GM18526 (cell line): Measurements from ENCODE around the gene ERLEC1.
A peak's percentile ranks its signal among the peaks of the same experiment; 100 is the strongest.

ENCODE experiments used
- POLR2A ChIP-seq: IDR thresholded peaks from 3 replicates; pipeline ENCODE4 v1.6.1; 2011; ENCODE audit not compliant: insufficient read length; ENCODE audit errors: extremely low read depth

The ERLEC1 gene

GRCh38 chr2:53786705-53787613, at the start of gene ERLEC1, which contains the start of gene ASB3:
Gene ERLEC1 (plus strand): TSS chr2:53787044. CDS start chr2:53787211, 167 bp downstream.
Gene ASB3 (minus strand): TSS chr2:53786953. CDS start chr2:53765572, 21,381 bp downstream.
- TF ChIP-seq POLR2A = peak; percentile 81

- TF ChIP-seq POLR2A = no peak
Measured at GRCh38 chr2:53737091-53737490, 49.8 kb upstream of the ERLEC1 start.

GRCh38 chr2:53739032-53739431, 47.8 kb upstream of the ERLEC1 start:
- no peak for TF ChIP-seq POLR2A

- no peak for TF ChIP-seq POLR2A
Measured at GRCh38 chr2:53740170-53740569, 46.7 kb upstream of the ERLEC1 start.

- TF ChIP-seq POLR2A = no peak
Measured at GRCh38 chr2:53744395-53745065, 42.3 kb upstream of the ERLEC1 start.

GRCh38 chr2:53750041-53750768, 36.6 kb upstream of the ERLEC1 start:
- no peak for TF ChIP-seq POLR2A

- no peak for TF ChIP-seq POLR2A
Measured at GRCh38 chr2:53751728-53752127, 35.1 kb upstream of the ERLEC1 start.

GRCh38 chr2:53752385-53752784, 34.5 kb upstream of the ERLEC1 start:
- no peak for TF ChIP-seq POLR2A

- TF ChIP-seq POLR2A = no peak
Measured at GRCh38 chr2:53753041-53753440, 33.8 kb upstream of the ERLEC1 start.

- no peak for TF ChIP-seq POLR2A
Measured at GRCh38 chr2:53755121-53755520, 31.7 kb upstream of the ERLEC1 start.

- no peak for TF ChIP-seq POLR2A
Measured at GRCh38 chr2:53756644-53757043, 30.2 kb upstream of the ERLEC1 start.

- no peak for TF ChIP-seq POLR2A
Measured at GRCh38 chr2:53765767-53766166, 21.1 kb upstream of the ERLEC1 start.

GRCh38 chr2:53767405-53768241, 19.2 kb upstream of the ERLEC1 start, which contains the start of gene CHAC2:
Gene CHAC2 (plus strand): TSS chr2:53767804. CDS start chr2:53767887, 83 bp downstream.
- peak; percentile 64 for TF ChIP-seq POLR2A

GRCh38 chr2:53768242-53768542, 18.7 kb upstream of the ERLEC1 start:
- no peak for TF ChIP-seq POLR2A
